ENCODE data around the gene COQ10B. TPM values are rescaled to one million over a fixed set of nuclear protein-coding genes. Genes with fewer than 3 reads are reported as not detected.
A peak's percentile ranks its signal among the peaks of the same experiment; 100 is the strongest.

The COQ10B gene
- total RNA-seq, 2 experiments from 2014 or later: 5.0 to 12.2 TPM

DNA sequence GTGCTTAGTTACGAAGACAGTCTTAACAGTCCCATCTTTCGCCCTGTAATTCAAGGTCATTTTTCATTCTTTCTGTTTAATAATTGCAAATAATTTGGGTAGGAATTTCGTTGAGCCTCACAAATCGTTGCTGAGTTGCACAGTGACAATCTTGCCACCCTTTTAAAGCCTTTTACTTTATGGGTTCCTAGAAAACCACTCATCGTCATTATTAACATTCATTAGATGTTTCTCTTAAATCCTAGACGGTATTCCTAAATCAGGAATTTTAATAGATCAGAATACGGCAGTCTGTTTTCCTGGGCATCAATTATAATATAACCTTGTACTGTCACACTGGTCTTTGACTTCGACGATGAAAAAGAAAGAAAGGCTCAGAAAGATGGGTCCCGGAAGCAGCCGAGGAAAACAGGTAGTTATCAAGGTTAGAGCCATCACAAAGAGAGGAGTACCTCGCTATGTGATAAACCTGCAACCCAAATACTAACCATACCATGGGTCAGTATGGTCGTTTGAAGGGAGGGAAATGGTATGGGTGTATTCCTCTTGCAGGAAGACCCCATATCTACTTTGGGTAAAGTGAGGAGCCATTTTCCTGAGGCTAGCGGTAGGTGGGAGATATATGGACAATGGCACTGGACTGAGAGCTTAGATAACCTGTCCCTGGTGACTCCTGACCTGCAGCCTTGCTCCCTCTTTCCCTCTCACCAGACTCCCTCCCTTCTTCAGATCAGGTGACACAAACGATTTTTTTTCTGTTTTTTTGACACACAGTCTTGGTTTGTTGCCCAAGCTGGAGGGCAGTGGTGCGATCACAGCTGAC, 17.5 kb upstream of the COQ10B start:
- H3K9me2 ChIP-seq (ENCODE audit: insufficient read depth, low read length): no peaks in the 10 kb centered on the region
- peaks cover 26% of the 10 kb centered on the region for H4K20me1 ChIP-seq (ENCODE audit: insufficient read depth, low read length)
- peaks cover 53% of the 10 kb centered on the region for H3K79me2 ChIP-seq (ENCODE audit: insufficient read depth, low read depth, low read length)
- intact Hi-C loops (cut with micrococcal nuclease; ENCODE audit: unreplicated experiment): loop anchor here (1.0 to 10.0 kb wide), 4 partner anchors 17 to 1781 kb away; partner anchors contain the start of genes COQ10B, HSPE1 and SLC39A10
- peak overlapping the region; percentile 99 for H3K4me3 ChIP-seq (ENCODE audit: low read depth, low read length, poor library complexity, severe bottlenecking)
- peak; percentile 27 for DNase-seq (ENCODE audit: low spot score)
- no peaks in the 10 kb centered on the region for H3K9me3 ChIP-seq (ENCODE audit: low read length)
- peak overlapping the region; percentile 91 for H3K4me2 ChIP-seq (ENCODE audit: low read length)
- peaks cover 35% of the 10 kb centered on the region for H3K4me1 ChIP-seq (ENCODE audit: insufficient read depth, low read length, poor library complexity, severe bottlenecking)
- peak overlapping the region; percentile 78; the same call in 1 of the 2 replicates for H2AFZ ChIP-seq (ENCODE audit: low read length)
- peak overlapping the region; percentile 67 for H3K27ac ChIP-seq (ENCODE audit: low read depth, low read length, poor library complexity, severe bottlenecking)
- H3K36me3 ChIP-seq (ENCODE audit: insufficient read depth, low read length): peaks cover 22% of the 10 kb centered on the region; the same call in 1 of the 2 replicates
- POLR2A ChIA-PET: interaction anchor here (0.5 to 5.0 kb wide), 13 partner anchors 10 to 295 kb away, joined by 3 to 41 read pairs (median 4); partner anchors contain the start of genes COQ10B and MARS2
- TSS peak; percentile 97 for BruUV-seq (replicated peaks)
- no peak for TF ChIP-seq EZH2phosphoT487 (IDR thresholded peaks at IDR 0.05; ENCODE audit: borderline replicate concordance, low read depth, low read length)
- TF ChIP-seq, protein P1, sequence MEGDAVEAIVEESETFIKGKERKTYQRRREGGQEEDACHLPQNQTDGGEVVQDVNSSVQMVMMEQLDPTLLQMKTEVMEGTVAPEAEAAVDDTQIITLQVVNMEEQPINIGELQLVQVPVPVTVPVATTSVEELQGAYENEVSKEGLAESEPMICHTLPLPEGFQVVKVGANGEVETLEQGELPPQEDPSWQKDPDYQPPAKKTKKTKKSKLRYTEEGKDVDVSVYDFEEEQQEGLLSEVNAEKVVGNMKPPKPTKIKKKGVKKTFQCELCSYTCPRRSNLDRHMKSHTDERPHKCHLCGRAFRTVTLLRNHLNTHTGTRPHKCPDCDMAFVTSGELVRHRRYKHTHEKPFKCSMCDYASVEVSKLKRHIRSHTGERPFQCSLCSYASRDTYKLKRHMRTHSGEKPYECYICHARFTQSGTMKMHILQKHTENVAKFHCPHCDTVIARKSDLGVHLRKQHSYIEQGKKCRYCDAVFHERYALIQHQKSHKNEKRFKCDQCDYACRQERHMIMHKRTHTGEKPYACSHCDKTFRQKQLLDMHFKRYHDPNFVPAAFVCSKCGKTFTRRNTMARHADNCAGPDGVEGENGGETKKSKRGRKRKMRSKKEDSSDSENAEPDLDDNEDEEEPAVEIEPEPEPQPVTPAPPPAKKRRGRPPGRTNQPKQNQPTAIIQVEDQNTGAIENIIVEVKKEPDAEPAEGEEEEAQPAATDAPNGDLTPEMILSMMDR (conservative IDR thresholded peaks at IDR 0.05; ENCODE audit: low read length): no peak
- CTCF ChIA-PET (ENCODE audit: unreplicated experiment): no interaction called here

DNA sequence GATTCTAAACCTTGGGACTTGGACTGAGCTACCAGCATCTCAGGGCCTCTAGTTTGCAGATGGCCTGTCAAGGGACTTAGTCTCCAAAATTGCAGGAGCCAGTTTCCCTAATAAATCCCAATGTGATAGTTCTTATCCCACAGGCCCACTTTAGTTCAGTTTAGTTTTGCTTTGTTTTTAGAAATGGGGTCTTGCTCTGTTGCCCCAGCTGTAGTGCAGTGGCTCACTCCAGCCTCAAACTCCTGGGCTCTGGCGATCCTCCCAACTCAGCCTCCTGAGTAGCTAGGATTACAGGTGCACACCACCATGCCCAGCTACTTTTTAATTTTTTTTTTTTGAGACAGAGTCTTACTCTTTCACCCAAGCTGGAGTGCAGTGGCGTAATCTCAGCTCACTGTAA, 16.0 kb upstream of the COQ10B start:
- Histone ChIP-seq H3K4me2 (ENCODE audit: low read length) (no peak overlapping the region), H3K4me3 (ENCODE audit: low read depth, low read length, poor library complexity, severe bottlenecking) (no peak overlapping the region), H3K27ac (ENCODE audit: low read depth, low read length, poor library complexity, severe bottlenecking) (no peak overlapping the region), H3K9me2 (ENCODE audit: insufficient read depth, low read length) (no peaks in the 10 kb centered on the region), H3K79me2 (ENCODE audit: insufficient read depth, low read depth, low read length) (peaks cover 38% of the 10 kb centered on the region), H3K4me1 (ENCODE audit: insufficient read depth, low read length, poor library complexity, severe bottlenecking) (peaks cover 19% of the 10 kb centered on the region), H4K20me1 (ENCODE audit: insufficient read depth, low read length) (peaks cover 19% of the 10 kb centered on the region), H3K9me3 (ENCODE audit: low read length) (no peaks in the 10 kb centered on the region), H2AFZ (ENCODE audit: low read length) (no peak overlapping the region), H3K36me3 (ENCODE audit: insufficient read depth, low read length) (peaks cover 16% of the 10 kb centered on the region; the same call in 1 of the 2 replicates)
- intact Hi-C loops (cut with micrococcal nuclease; ENCODE audit: unreplicated experiment): loop anchor here (10.0 kb wide), 1 partner anchor 1783 kb away; the partner anchor contains the start of gene SLC39A10
- BruUV-seq (replicated peaks): no TSS peak
- CTCF ChIA-PET (ENCODE audit: unreplicated experiment): no interaction called here
- no peak for DNase-seq (ENCODE audit: low spot score)
- POLR2A ChIA-PET: interaction anchor here (0.6 to 5.0 kb wide), 5 partner anchors 11 to 61 kb away, joined by 3 to 41 read pairs (median 4); partner anchors contain the start of gene COQ10B
- TF ChIP-seq EZH2phosphoT487 (IDR thresholded peaks at IDR 0.05; ENCODE audit: borderline replicate concordance, low read depth, low read length): no peak
- TF ChIP-seq, protein P1 (conservative IDR thresholded peaks at IDR 0.05; ENCODE audit: low read length): no peak
